HCT116 (cell line): Measurements from ENCODE around the gene MAP3K8. TPM values are rescaled to one million over a fixed set of nuclear protein-coding genes. Genes with fewer than 3 reads are reported as not detected.

Source experiments
- ATAC-seq: fragments of 200-7000 bp; cut with Tn5 transposase; 2 replicates; pipeline ENCODE4 v1.9.1; 2020; ENCODE audit warnings: mild to moderate bottlenecking, moderate library complexity
- BruUV-seq: library from RNA; stranded (reverse); fragments of 400-500 nt; replicated peaks from 2 replicates; lab custom pipeline; 2021; lab: Mats Ljungman, UMichigan
- CTCF ChIA-PET: fragments of 300-600 bp; sonication (Branson Sonifier 250); formaldehyde crosslinking; loops from one replicate; lab custom pipeline; 2021; ENCODE audit warnings: antibody characterized with exemption; lab: Charles Lee
- POLR2A ChIA-PET: fragments of 300-600, 350-600 bp; sonication (Branson Sonifier 250); formaldehyde crosslinking; loops from one replicate; lab custom pipeline; 2021; ENCODE audit warnings: antibody characterized with exemption; lab: Charles Lee
- RAD21 ChIA-PET, 2 experiments: fragments of 300-600 bp; sonication (Branson Sonifier 250); formaldehyde crosslinking; loops; one replicate each; lab custom pipeline; 2023; ENCODE audit warnings: low total read pairs in 2 of 2; ENCODE audit not compliant: uncharacterized antibody in 2 of 2, unreplicated experiment in 2 of 2, low non-redundant PET in 1 of 2; lab: Charles Lee
- DNase-seq: peaks from one replicate; pipeline ENCODE4 v3.0.0-alpha.2; 2010; ENCODE audit warnings: low read depth, low spot score
- H2AFZ ChIP-seq: fragments of 200-600 bp; shearing (Covaris generic), sonication (generic); 2 replicates; pipeline ENCODE4 v1.6.1; 2017; ENCODE audit warnings: low read depth, mixed run types, mixed read lengths, antibody characterized with exemption, low read length; ENCODE audit not compliant: poor library complexity, severe bottlenecking
- H3K27ac ChIP-seq: 2 replicates; pipeline ENCODE4 v1.5.1; 2012; ENCODE audit warnings: low read depth, low read length
- H3K27me3 ChIP-seq: fragments of 200-600 bp; sonication (generic); 2 replicates; pipeline ENCODE4 v1.6.1; 2016; ENCODE audit warnings: mixed run types, low read length, mixed read lengths; ENCODE audit not compliant: insufficient read depth
- H3K36me3 ChIP-seq, 2 experiments: fragments of 200-500 bp in 1 of 2; fragments of 200-600 bp in 1 of 2; sonication (Bioruptor generic) in 1 of 2; sonication (generic) in 1 of 2; 2 replicates each; pipeline versions ENCODE4 v1.5.1 to v1.6.1; 2014 to 2016; ENCODE audit warnings: low read length in 2 of 2, inconsistent platforms in 1 of 2, mixed read lengths in 1 of 2, mixed run types in 1 of 2; ENCODE audit not compliant: insufficient read depth in 2 of 2, control insufficient read depth in 1 of 2
- H3K4me1 ChIP-seq, 2 experiments: fragments of 200-600 bp in 1 of 2; sonication (generic) in 1 of 2; 2 replicates each; pipeline versions ENCODE4 v1.5.1 to v1.6.1; 2012 to 2017; ENCODE audit warnings: low read length in 2 of 2, inconsistent platforms in 1 of 2, mild to moderate bottlenecking in 1 of 2, mixed read lengths in 1 of 2, mixed run types in 1 of 2, moderate library complexity in 1 of 2; ENCODE audit not compliant: insufficient read depth in 2 of 2, control insufficient read depth in 1 of 2
- H3K4me2 ChIP-seq: fragments of 200-600 bp; sonication (generic); 2 replicates; pipeline ENCODE4 v1.6.1; 2017; ENCODE audit warnings: mixed run types, low read length, mixed read lengths
- H3K4me3 ChIP-seq, 2 experiments: fragments of 200-600 bp in 1 of 2; sonication (generic) in 1 of 2; replicated peaks in 1 of 2; 2 replicates each; pipeline ENCODE4 v1.5.1; 2011 to 2016; ENCODE audit warnings: low read length in 2 of 2, control low read depth in 1 of 2, low read depth in 1 of 2, mild to moderate bottlenecking in 1 of 2, mixed read lengths in 1 of 2, mixed run types in 1 of 2
- H3K79me2 ChIP-seq: fragments of 200-600 bp; sonication (generic); 2 replicates; pipeline ENCODE4 v1.6.1; 2017; ENCODE audit warnings: mild to moderate bottlenecking, mixed run types, low read length, moderate library complexity, mixed read lengths; ENCODE audit not compliant: insufficient read depth
- H3K9ac ChIP-seq: fragments of 200-600 bp; sonication (generic); 2 replicates; pipeline ENCODE4 v1.6.1; 2016; ENCODE audit warnings: low read length, mixed read lengths
- H3K9me2 ChIP-seq: fragments of 200-600 bp; sonication (generic), shearing (Covaris generic); 2 replicates; pipeline ENCODE4 v1.6.1; 2017; ENCODE audit warnings: mixed run types, mild to moderate bottlenecking, moderate library complexity; ENCODE audit not compliant: insufficient read depth
- H3K9me3 ChIP-seq, 2 experiments: fragments of 200-500 bp in 1 of 2; fragments of 200-600 bp in 1 of 2; sonication (Bioruptor generic) in 1 of 2; sonication (generic) in 1 of 2; 2 replicates each; pipeline ENCODE4 v1.6.1; 2014 to 2017; ENCODE audit warnings: low read length in 2 of 2, mixed read lengths in 2 of 2, inconsistent platforms in 1 of 2, low read depth in 1 of 2, mild to moderate bottlenecking in 1 of 2, mixed run types in 1 of 2, moderate library complexity in 1 of 2; ENCODE audit not compliant: control insufficient read depth in 1 of 2, insufficient read depth in 1 of 2
- H4K20me1 ChIP-seq: fragments of 200-600 bp; sonication (generic), shearing (Covaris generic); 2 replicates; pipeline ENCODE4 v1.6.1; 2017; ENCODE audit warnings: mixed run types, mild to moderate bottlenecking, moderate library complexity; ENCODE audit not compliant: insufficient read depth
- EGR1 ChIP-seq: IDR thresholded peaks from 2 replicates; pipeline ENCODE4 v1.6.1; 2012; ENCODE audit warnings: low read depth
- ELF1 ChIP-seq: IDR thresholded peaks from 2 replicates; pipeline ENCODE4 v1.6.1; 2012; ENCODE audit warnings: low read depth, borderline replicate concordance
- EZH2 ChIP-seq: fragments of 200-600 bp; sonication (generic); IDR thresholded peaks from 2 replicates; pipeline ENCODE4 v1.6.1; 2017; ENCODE audit warnings: antibody characterized with exemption, mixed run types
- EZH2phosphoT487 ChIP-seq: fragments of 200-600 bp; IDR thresholded peaks from 2 replicates; pipeline ENCODE4 v1.6.1; 2018; ENCODE audit warnings: antibody characterized with exemption, borderline replicate concordance
- JUND ChIP-seq: IDR thresholded peaks from 2 replicates; pipeline ENCODE4 v1.6.1; 2012
- MAX ChIP-seq: IDR thresholded peaks from 2 replicates; pipeline ENCODE4 v1.6.1; 2012
- POLR2A ChIP-seq: IDR thresholded peaks from 2 replicates; pipeline ENCODE4 v1.7.0; 2011; ENCODE audit warnings: borderline replicate concordance; ENCODE audit not compliant: insufficient read depth, insufficient read length; ENCODE audit errors: extremely low read depth
- RAD21 ChIP-seq: IDR thresholded peaks from 2 replicates; pipeline ENCODE4 v1.6.1; 2012; ENCODE audit warnings: low read depth, mild to moderate bottlenecking
- TCF7L2 ChIP-seq: IDR thresholded peaks from 2 replicates; pipeline ENCODE4 v1.7.0; 2011; ENCODE audit warnings: borderline replicate concordance, inconsistent platforms; ENCODE audit not compliant: insufficient read depth, insufficient read length; ENCODE audit errors: extremely low read depth
- YY1 ChIP-seq: IDR thresholded peaks from 2 replicates; pipeline ENCODE4 v1.6.1; 2011; ENCODE audit warnings: low read length, low read depth, moderate library complexity, mild to moderate bottlenecking; ENCODE audit not compliant: insufficient replicate concordance; ENCODE audit errors: extremely low read depth
- ZFX ChIP-seq: fragments of 450-650 bp; IDR thresholded peaks from 2 replicates; pipeline ENCODE4 v1.6.1; 2017
- intact Hi-C: fragments of 100-400 bp; cut with micrococcal nuclease; formaldehyde crosslinking; loops from 2 replicates; pipeline ENCODE4 v1.10.0; 2022
- total RNA-seq: library from RNA; stranded (reverse); gene quantifications from one replicate; pipeline ENCODE4 v1.2.1, GENCODE V29; 2021; ENCODE audit not compliant: unreplicated experiment
- TF ChIP-seq, protein P1 (sequence below), 3 experiments: fragments of 200-600 bp in 1 of 3; sonication (generic) in 1 of 3; IDR thresholded peaks in 2 of 3; conservative IDR thresholded peaks in 1 of 3; 2 replicates each; pipeline ENCODE4 v1.5.1; 2012 to 2017; ENCODE audit warnings: low read depth in 2 of 3, low read length in 2 of 3, antibody characterized with exemption in 1 of 3, borderline replicate concordance in 1 of 3, control low read depth in 1 of 3, mild to moderate bottlenecking in 1 of 3, mixed read lengths in 1 of 3, mixed run types in 1 of 3, moderate library complexity in 1 of 3; ENCODE audit not compliant: insufficient read depth in 1 of 3

The MAP3K8 gene
- total RNA-seq, 1 experiment from 2014 or later = 4.5 TPM

DNA sequence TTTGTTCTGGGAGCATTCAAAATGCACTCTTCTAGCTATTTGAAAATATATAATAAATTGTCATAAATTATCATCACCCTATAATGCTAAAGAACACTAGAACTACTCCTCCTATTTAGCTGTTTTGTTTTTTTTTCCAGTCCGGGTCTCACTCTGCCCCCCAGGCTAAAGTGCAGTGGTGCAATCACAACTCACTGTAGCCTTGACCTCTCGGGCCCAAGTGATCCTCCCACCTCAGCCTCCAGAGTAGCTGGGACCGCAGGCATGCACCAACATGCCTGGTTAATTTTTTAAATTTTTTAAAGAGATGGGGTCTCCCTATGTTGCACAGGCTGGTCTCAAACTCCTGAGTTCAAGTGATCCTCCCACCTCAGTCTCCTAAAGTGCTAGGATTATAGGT, 43.8 kb upstream of the MAP3K8 start:
- H3K4me2 ChIP-seq = no peak overlapping the region
- peaks cover 17 to 31% of the 10 kb centered on the region in 2 experiments for H3K4me1 ChIP-seq
- H3K9me2 ChIP-seq = no peaks in the 10 kb centered on the region
- H4K20me1 ChIP-seq = no peaks in the 10 kb centered on the region
- H3K4me3 ChIP-seq = no peak overlapping the region
- no peaks in the 10 kb centered on the region for H3K27me3 ChIP-seq
- ChIA-PET POLR2A (no interaction called here), RAD21 (no interaction called here), CTCF (interaction anchor here (2.8 kb wide), 1 partner anchor 201 kb away, joined by 31 read pairs; no protein-coding TSS in a partner anchor)
- DNase-seq = no peak
- no peak overlapping the region for H3K27ac ChIP-seq
- BruUV-seq = no TSS peak
- H2AFZ ChIP-seq = no peak overlapping the region
- intact Hi-C loops = loop anchor here (5.0 kb wide), 2 partner anchors 142 to 247 kb away; no protein-coding TSS in a partner anchor
- H3K79me2 ChIP-seq = no peaks in the 10 kb centered on the region
- peaks cover 0 to 9% of the 10 kb centered on the region in 2 experiments; a peak in 1 of 4 replicates for H3K9me3 ChIP-seq
- TF ChIP-seq EGR1 = no peak
- TF ChIP-seq EZH2 = no peak
- TF ChIP-seq EZH2phosphoT487 = no peak
- TF ChIP-seq POLR2A = no peak
- no peak for TF ChIP-seq MAX
- TF ChIP-seq, protein P1, sequence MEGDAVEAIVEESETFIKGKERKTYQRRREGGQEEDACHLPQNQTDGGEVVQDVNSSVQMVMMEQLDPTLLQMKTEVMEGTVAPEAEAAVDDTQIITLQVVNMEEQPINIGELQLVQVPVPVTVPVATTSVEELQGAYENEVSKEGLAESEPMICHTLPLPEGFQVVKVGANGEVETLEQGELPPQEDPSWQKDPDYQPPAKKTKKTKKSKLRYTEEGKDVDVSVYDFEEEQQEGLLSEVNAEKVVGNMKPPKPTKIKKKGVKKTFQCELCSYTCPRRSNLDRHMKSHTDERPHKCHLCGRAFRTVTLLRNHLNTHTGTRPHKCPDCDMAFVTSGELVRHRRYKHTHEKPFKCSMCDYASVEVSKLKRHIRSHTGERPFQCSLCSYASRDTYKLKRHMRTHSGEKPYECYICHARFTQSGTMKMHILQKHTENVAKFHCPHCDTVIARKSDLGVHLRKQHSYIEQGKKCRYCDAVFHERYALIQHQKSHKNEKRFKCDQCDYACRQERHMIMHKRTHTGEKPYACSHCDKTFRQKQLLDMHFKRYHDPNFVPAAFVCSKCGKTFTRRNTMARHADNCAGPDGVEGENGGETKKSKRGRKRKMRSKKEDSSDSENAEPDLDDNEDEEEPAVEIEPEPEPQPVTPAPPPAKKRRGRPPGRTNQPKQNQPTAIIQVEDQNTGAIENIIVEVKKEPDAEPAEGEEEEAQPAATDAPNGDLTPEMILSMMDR (IDR thresholded peaks at IDR 0.05 in 2 of 3, conservative IDR thresholded peaks at IDR 0.05 in 1 of 3; ENCODE audit: borderline replicate concordance in 1 of 3, insufficient read depth in 1 of 3, low read depth in 2 of 3, low read length in 2 of 3) = no peak
- no peak for TF ChIP-seq TCF7L2
- no peak for TF ChIP-seq JUND
- no peak for TF ChIP-seq YY1
- no peak for TF ChIP-seq ZFX
- no peak for TF ChIP-seq RAD21
- no peak for TF ChIP-seq ELF1
- TF ChIP-seq, all 23 proteins: peak for 0
- H3K9ac ChIP-seq = no peak overlapping the region
- no peak for ATAC-seq
- H3K36me3 ChIP-seq = no peaks in the 10 kb centered on the region
